ENCODE data around the gene ERC2.

Gene ERC2

GRCh38 chr3:55894605-55895004 is 573.7 kb downstream of the ERC2 start:
- Histone ChIP-seq H3K27ac (ENCODE audit: low read depth, low read length) (no peak overlapping the region), H3K4me1 (ENCODE audit: control insufficient read depth in 1 of 2, insufficient read depth in 2 of 2, low read length in 2 of 2) (peaks cover 3% of the 10 kb centered on the region in 2 experiments), H3K4me2 (ENCODE audit: low read length) (no peak overlapping the region), H3K9me3 (ENCODE audit: insufficient read depth, low read depth, low read length) (no peaks in the 10 kb centered on the region), H4K8ac (ENCODE audit: low read depth, low read length) (no peak overlapping the region), H3K27me3 (ENCODE audit: insufficient read depth, low read length) (no peaks in the 10 kb centered on the region), H2BK5ac (ENCODE audit: low read depth, low read length, poor library complexity) (no peak overlapping the region), H2AFZ (ENCODE audit: insufficient read depth, low read length, poor library complexity) (no peak overlapping the region), H4K91ac (ENCODE audit: low read depth, low read length) (no peak overlapping the region), H2BK120ac (ENCODE audit: insufficient read depth, low read length, poor library complexity) (no peak overlapping the region), H3K4me3 (ENCODE audit: low read depth, low read length) (no peak overlapping the region), H3K23ac (ENCODE audit: low read length) (no peak overlapping the region), H4K12ac (ENCODE audit: low read depth, low read length) (no peak overlapping the region), H3K9ac (ENCODE audit: low read length) (no peak overlapping the region), H3K79me2 (ENCODE audit: control insufficient read depth, insufficient read depth, low read length, poor library complexity) (no peaks in the 10 kb centered on the region), H3K4ac (ENCODE audit: low read depth, low read length) (no peak overlapping the region), H3K79me1 (ENCODE audit: low read length) (no peaks in the 10 kb centered on the region), H3K36me3 (ENCODE audit: control insufficient read depth in 1 of 2, insufficient read depth in 2 of 2, low read length in 2 of 2) (no peaks in the 10 kb centered on the region), H2BK12ac (ENCODE audit: low read length) (no peak overlapping the region), H3K18ac (ENCODE audit: low read length) (no peak overlapping the region), H3K14ac (ENCODE audit: low read length) (no peak overlapping the region), H2AK5ac (ENCODE audit: low read length) (no peak overlapping the region)
- no CpG with 5 or more reads among the region's 2 CpGs for WGBS (ENCODE audit: extremely low coverage, insufficient coverage, insufficient read length)
- DNase-seq: no peak

DNA sequence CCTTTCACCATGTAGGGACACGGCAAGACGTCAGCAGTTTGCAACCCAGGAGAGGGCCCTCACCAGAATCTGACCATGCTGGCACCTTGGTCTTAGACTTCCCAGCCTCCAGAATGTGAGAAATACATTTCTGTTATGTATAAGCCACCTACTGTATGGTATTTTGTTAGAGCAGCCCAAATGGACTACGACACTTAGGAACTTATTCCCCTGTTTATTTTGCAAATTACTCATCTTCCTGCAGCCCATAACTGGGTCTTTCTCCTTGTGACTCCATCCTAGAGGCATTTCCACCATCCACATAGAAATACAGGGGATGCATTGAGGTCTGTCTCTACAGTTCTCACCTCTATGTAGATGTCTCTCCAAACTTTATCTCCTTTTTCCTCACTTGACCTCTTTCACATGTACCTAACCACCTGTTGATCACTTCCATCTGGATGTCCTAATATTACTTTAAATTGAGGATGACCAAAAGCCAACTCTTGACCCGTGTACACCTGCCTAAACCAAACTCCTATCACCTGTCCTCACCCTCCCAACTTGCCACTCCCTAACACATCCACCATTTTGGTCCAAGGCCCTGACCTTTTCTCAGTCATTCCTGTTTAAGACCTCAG is 575.1 kb downstream of the ERC2 start:
- Histone ChIP-seq H2AFZ (ENCODE audit: insufficient read depth, low read length, poor library complexity) (no peak overlapping the region), H3K4ac (ENCODE audit: low read depth, low read length) (no peak overlapping the region), H2BK120ac (ENCODE audit: insufficient read depth, low read length, poor library complexity) (no peak overlapping the region), H3K14ac (ENCODE audit: low read length) (no peak overlapping the region), H3K4me1 (ENCODE audit: control insufficient read depth in 1 of 2, insufficient read depth in 2 of 2, low read length in 2 of 2) (peaks cover 3% of the 10 kb centered on the region in 2 experiments), H2BK12ac (ENCODE audit: low read length) (no peak overlapping the region), H3K4me2 (ENCODE audit: low read length) (no peak overlapping the region), H3K79me2 (ENCODE audit: control insufficient read depth, insufficient read depth, low read length, poor library complexity) (no peaks in the 10 kb centered on the region), H3K9me3 (ENCODE audit: insufficient read depth, low read depth, low read length) (no peaks in the 10 kb centered on the region), H3K4me3 (ENCODE audit: low read depth, low read length) (no peak overlapping the region), H4K12ac (ENCODE audit: low read depth, low read length) (no peak overlapping the region), H4K91ac (ENCODE audit: low read depth, low read length) (no peak overlapping the region), H4K8ac (ENCODE audit: low read depth, low read length) (no peak overlapping the region), H3K27me3 (ENCODE audit: insufficient read depth, low read length) (no peaks in the 10 kb centered on the region), H3K36me3 (ENCODE audit: control insufficient read depth in 1 of 2, insufficient read depth in 2 of 2, low read length in 2 of 2) (no peaks in the 10 kb centered on the region), H3K9ac (ENCODE audit: low read length) (no peak overlapping the region), H3K23ac (ENCODE audit: low read length) (no peak overlapping the region), H2AK5ac (ENCODE audit: low read length) (no peak overlapping the region), H3K27ac (ENCODE audit: low read depth, low read length) (no peak overlapping the region), H3K18ac (ENCODE audit: low read length) (no peak overlapping the region), H2BK5ac (ENCODE audit: low read depth, low read length, poor library complexity) (no peak overlapping the region), H3K79me1 (ENCODE audit: low read length) (no peaks in the 10 kb centered on the region)
- DNase-seq: no peak
- WGBS (ENCODE audit: extremely low coverage, insufficient coverage, insufficient read length): no CpG with 5 or more reads among the region's 4 CpGs

DNA sequence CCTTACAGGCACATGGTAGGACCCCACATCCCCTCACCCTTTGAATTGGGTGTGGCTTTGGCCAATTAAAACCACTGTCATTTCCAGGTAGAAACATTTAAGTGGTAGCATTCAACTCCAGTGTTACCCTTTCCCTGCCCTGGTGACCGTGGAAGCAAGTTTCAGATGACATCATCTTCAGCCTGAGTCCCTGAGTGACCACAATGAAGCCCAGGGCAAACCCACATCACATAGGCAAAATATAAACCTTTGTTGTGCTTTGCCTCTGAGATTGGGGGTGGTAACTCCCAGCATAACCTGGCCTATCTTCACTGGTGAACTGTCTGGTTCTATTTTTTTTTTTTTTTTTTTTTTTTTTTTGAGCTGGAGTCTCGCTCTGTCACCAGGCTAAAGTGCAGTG is 577.2 kb downstream of the ERC2 start:
- no CpG with 5 or more reads among the region's 2 CpGs for WGBS (ENCODE audit: extremely low coverage, insufficient coverage, insufficient read length)

DNA sequence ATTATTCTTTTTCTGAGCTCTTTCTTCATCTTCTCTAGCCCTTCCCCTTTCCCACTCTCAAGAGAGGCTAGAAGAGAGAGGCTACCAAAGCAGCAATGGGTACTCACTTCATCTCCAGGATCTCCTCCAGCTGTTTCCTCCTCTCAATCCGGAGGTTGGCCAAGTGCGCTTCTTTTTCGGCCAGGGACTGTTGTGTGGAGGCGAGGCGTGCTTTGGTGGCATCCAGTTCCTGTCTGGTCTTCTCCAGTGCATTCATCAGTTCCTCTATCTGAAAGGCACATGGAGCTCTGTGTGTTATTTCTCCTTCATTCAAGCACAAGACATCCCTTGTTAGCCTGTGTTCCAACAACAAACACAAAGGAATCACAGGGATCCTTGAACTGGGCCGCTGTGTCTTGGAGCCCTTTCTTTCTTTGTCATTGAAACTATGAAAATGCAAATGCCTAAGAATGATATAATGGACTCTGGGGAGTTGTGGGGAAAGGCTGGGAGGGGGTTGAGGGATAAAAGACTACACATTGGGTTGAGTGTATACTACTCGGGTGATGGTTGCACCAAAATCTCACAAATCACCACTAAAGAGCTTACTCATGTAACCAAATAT is 579.9 kb downstream of the ERC2 start:
- Histone ChIP-seq H2AFZ (ENCODE audit: insufficient read depth, low read length, poor library complexity) (no peak overlapping the region), H2BK120ac (ENCODE audit: insufficient read depth, low read length, poor library complexity) (no peak overlapping the region), H3K4me2 (ENCODE audit: low read length) (no peak overlapping the region), H2AK5ac (ENCODE audit: low read length) (no peak overlapping the region), H3K9me3 (ENCODE audit: insufficient read depth, low read depth, low read length) (no peaks in the 10 kb centered on the region), H3K18ac (ENCODE audit: low read length) (no peak overlapping the region), H3K36me3 (ENCODE audit: control insufficient read depth in 1 of 2, insufficient read depth in 2 of 2, low read length in 2 of 2) (no peaks in the 10 kb centered on the region), H2BK12ac (ENCODE audit: low read length) (no peak overlapping the region), H3K4me3 (ENCODE audit: low read depth, low read length) (no peak overlapping the region), H3K23ac (ENCODE audit: low read length) (no peak overlapping the region), H4K12ac (ENCODE audit: low read depth, low read length) (no peak overlapping the region), H3K27ac (ENCODE audit: low read depth, low read length) (no peak overlapping the region), H2BK5ac (ENCODE audit: low read depth, low read length, poor library complexity) (no peak overlapping the region), H3K4me1 (ENCODE audit: control insufficient read depth in 1 of 2, insufficient read depth in 2 of 2, low read length in 2 of 2) (no peaks in the 10 kb centered on the region), H3K9ac (ENCODE audit: low read length) (no peak overlapping the region), H3K27me3 (ENCODE audit: insufficient read depth, low read length) (no peaks in the 10 kb centered on the region), H3K79me2 (ENCODE audit: control insufficient read depth, insufficient read depth, low read length, poor library complexity) (no peaks in the 10 kb centered on the region), H4K8ac (ENCODE audit: low read depth, low read length) (no peak overlapping the region), H3K14ac (ENCODE audit: low read length) (no peak overlapping the region), H3K4ac (ENCODE audit: low read depth, low read length) (no peak overlapping the region), H4K91ac (ENCODE audit: low read depth, low read length) (no peak overlapping the region), H3K79me1 (ENCODE audit: low read length) (peaks cover 2% of the 10 kb centered on the region)
- WGBS (ENCODE audit: extremely low coverage, insufficient coverage, insufficient read length): no CpG with 5 or more reads among the region's 7 CpGs
- no peak for DNase-seq

More for the DNA sequence above, 577.2 kb downstream of the ERC2 start:
- H3K4me2 ChIP-seq (ENCODE audit: low read length): no peak overlapping the region
- no peak overlapping the region for H2AK5ac ChIP-seq (ENCODE audit: low read length)
- no peak overlapping the region for H3K27ac ChIP-seq (ENCODE audit: low read depth, low read length)
- no peaks in the 10 kb centered on the region for H3K79me1 ChIP-seq (ENCODE audit: low read length)
- H2AFZ ChIP-seq (ENCODE audit: insufficient read depth, low read length, poor library complexity): no peak overlapping the region
- no peak overlapping the region for H4K12ac ChIP-seq (ENCODE audit: low read depth, low read length)
- H3K4me1 ChIP-seq (ENCODE audit: control insufficient read depth in 1 of 2, insufficient read depth in 2 of 2, low read length in 2 of 2): no peaks in the 10 kb centered on the region
- no peaks in the 10 kb centered on the region for H3K27me3 ChIP-seq (ENCODE audit: insufficient read depth, low read length)
- no peak overlapping the region for H3K4ac ChIP-seq (ENCODE audit: low read depth, low read length)
- no peak overlapping the region for H4K91ac ChIP-seq (ENCODE audit: low read depth, low read length)
- H2BK5ac ChIP-seq (ENCODE audit: low read depth, low read length, poor library complexity): no peak overlapping the region
- no peak overlapping the region for H3K14ac ChIP-seq (ENCODE audit: low read length)
- H3K18ac ChIP-seq (ENCODE audit: low read length): no peak overlapping the region
- H3K79me2 ChIP-seq (ENCODE audit: control insufficient read depth, insufficient read depth, low read length, poor library complexity): no peaks in the 10 kb centered on the region
- H3K23ac ChIP-seq (ENCODE audit: low read length): no peak overlapping the region
- no peak overlapping the region for H2BK12ac ChIP-seq (ENCODE audit: low read length)
- no peaks in the 10 kb centered on the region for H3K9me3 ChIP-seq (ENCODE audit: insufficient read depth, low read depth, low read length)
- H3K36me3 ChIP-seq (ENCODE audit: control insufficient read depth in 1 of 2, insufficient read depth in 2 of 2, low read length in 2 of 2): no peaks in the 10 kb centered on the region
- no peak overlapping the region for H3K9ac ChIP-seq (ENCODE audit: low read length)
- DNase-seq: no peak
- no peak overlapping the region for H3K4me3 ChIP-seq (ENCODE audit: low read depth, low read length)
- H4K8ac ChIP-seq (ENCODE audit: low read depth, low read length): no peak overlapping the region
- H2BK120ac ChIP-seq (ENCODE audit: insufficient read depth, low read length, poor library complexity): no peak overlapping the region
